Stomach (tissue), 4 donors: Measurements from ENCODE around the gene ZNF595.

ENCODE experiments used
- CTCF ChIP-seq, 7 experiments: fragments of 450-650 bp in 4 of 7; fragments of 200-600 bp in 3 of 7; sonication (generic) in 3 of 7; IDR thresholded peaks; one replicate each; pipeline ENCODE4 v1.5.1; 2016 to 2019; ENCODE audit warnings: antibody characterized with exemption in 7 of 7, control low read depth in 2 of 7, mild to moderate bottlenecking in 1 of 7
- EP300 ChIP-seq: sonication (generic); formaldehyde crosslinking; IDR thresholded peaks from one replicate; pipeline ENCODE4 v1.6.1; 2017; ENCODE audit warnings: antibody characterized with exemption

GRCh38 chr4:71830-72229 is 18.7 kb downstream of the ZNF595 start:
- TF ChIP-seq CTCF (IDR thresholded peaks at IDR 0.05) (no peak), EP300 (no peak)
